Body of pancreas (tissue), 4 donors: Measurements from ENCODE around the gene PAX9. TPM values are rescaled to one million over a fixed set of nuclear protein-coding genes. Genes with fewer than 3 reads are reported as not detected.

ENCODE experiments used
- ATAC-seq: fragments of 150-250 bp; one replicate; pipeline ENCODE4 v1.9.1; 2016
- DNase-seq, 4 donors: peaks; one replicate each; pipeline ENCODE4 v3.0.0-alpha.2; 2019
- H3K27ac ChIP-seq, 4 donors: fragments of 200-600 bp; sonication (generic); 1 replicate in 3 of 4; 2 replicates in 1 of 4; pipeline versions ENCODE4 v1.5.1 to v1.6.1; 2016 to 2019; ENCODE audit warnings: mild to moderate bottlenecking in 1 of 4, mixed read lengths in 1 of 4, moderate library complexity in 1 of 4
- H3K27me3 ChIP-seq, 2 donors: fragments of 200-600 bp; sonication (generic); one replicate each; pipeline ENCODE4 v1.6.0; 2016; ENCODE audit warnings: mild to moderate bottlenecking in 1 of 2
- H3K36me3 ChIP-seq, 2 donors: fragments of 200-600 bp; sonication (generic); replicated peaks in 1 of 2; 2 replicates each; pipeline ENCODE4 v1.5.1; 2016; ENCODE audit warnings: low read depth in 2 of 2; ENCODE audit not compliant: insufficient read depth in 1 of 2
- H3K4me1 ChIP-seq: fragments of 200-600 bp; sonication (generic); one replicate; pipeline ENCODE4 v1.6.0; 2016
- H3K4me3 ChIP-seq, 2 donors: fragments of 200-600 bp; sonication (generic); 1 replicate in 1 of 2; 2 replicates in 1 of 2; pipeline ENCODE4 v1.5.1; 2016 to 2019
- H3K9me3 ChIP-seq, 3 donors: fragments of 200-600 bp; sonication (generic); 1 replicate in 2 of 3; 2 replicates in 1 of 3; pipeline ENCODE4 v1.5.1; 2016
- POLR2A ChIP-seq, 3 donors: fragments of 450-650 bp; IDR thresholded peaks; one replicate each; pipeline ENCODE4 v1.6.1; 2016; ENCODE audit warnings: antibody characterized with exemption in 3 of 3, mild to moderate bottlenecking in 2 of 3
- WGBS, 2 donors: methylation state at CpG; one replicate each; pipeline ENCODE4 v1.1.5; 2017; 5-methylcytosine and 5-hydroxymethylcytosine counted together
- intact Hi-C: fragments of 100-400 bp; cut with DNase I; formaldehyde crosslinking; loops from one replicate; pipeline ENCODE4 v1.15.1; 2023
- total RNA-seq, 2 donors: library from RNA; depleted of rRNA; stranded (reverse); fragments of >200 nt; gene quantifications; one replicate each; pipeline ENCODE4 v1.1.0, GENCODE V29; 2016
- TF ChIP-seq, protein P1 (sequence below), 7 experiments: fragments of 450-650 bp in 4 of 7; fragments of 200-600 bp in 3 of 7; sonication (generic) in 3 of 7; IDR thresholded peaks; one replicate each; pipeline ENCODE4 v1.5.1; 2016 to 2019; ENCODE audit warnings: antibody characterized with exemption in 7 of 7

Gene PAX9
- total RNA-seq, 2 donors from 2014 or later, result not detected

DNA sequence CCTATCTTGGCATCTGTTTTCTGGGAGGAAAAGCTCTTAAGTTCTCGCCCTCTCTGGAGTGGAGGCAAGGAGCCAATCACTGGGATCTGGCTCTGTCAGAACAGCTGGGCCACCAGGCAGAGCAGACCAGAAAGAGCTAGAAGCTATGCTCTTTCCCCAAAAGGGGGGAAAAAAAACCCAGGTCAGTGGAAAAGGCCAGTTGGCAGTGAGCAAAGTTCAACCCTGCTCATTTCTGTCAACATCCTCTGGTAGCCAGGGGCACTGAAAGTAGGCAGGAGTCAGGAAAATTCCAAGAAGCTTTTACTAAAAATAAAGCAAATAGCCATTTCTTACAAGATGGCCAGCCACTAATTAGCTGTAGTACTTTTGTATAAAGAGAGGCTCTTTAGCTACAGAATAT, 36.6 kb upstream of the PAX9 start:
- WGBS, 2 donors, result 93 to 100% methylated on average over 1 of the region's 1 CpG
- TF ChIP-seq, protein P1, sequence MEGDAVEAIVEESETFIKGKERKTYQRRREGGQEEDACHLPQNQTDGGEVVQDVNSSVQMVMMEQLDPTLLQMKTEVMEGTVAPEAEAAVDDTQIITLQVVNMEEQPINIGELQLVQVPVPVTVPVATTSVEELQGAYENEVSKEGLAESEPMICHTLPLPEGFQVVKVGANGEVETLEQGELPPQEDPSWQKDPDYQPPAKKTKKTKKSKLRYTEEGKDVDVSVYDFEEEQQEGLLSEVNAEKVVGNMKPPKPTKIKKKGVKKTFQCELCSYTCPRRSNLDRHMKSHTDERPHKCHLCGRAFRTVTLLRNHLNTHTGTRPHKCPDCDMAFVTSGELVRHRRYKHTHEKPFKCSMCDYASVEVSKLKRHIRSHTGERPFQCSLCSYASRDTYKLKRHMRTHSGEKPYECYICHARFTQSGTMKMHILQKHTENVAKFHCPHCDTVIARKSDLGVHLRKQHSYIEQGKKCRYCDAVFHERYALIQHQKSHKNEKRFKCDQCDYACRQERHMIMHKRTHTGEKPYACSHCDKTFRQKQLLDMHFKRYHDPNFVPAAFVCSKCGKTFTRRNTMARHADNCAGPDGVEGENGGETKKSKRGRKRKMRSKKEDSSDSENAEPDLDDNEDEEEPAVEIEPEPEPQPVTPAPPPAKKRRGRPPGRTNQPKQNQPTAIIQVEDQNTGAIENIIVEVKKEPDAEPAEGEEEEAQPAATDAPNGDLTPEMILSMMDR (IDR thresholded peaks at IDR 0.05), result no peak
- TF ChIP-seq POLR2A (IDR thresholded peaks at IDR 0.05), result no peak
- Histone ChIP-seq H3K4me3 (no peak overlapping the region), H3K9me3 (no peaks in the 10 kb centered on the region), H3K27me3 (no peaks in the 10 kb centered on the region), H3K27ac (no peak overlapping the region), H3K4me1 (no peaks in the 10 kb centered on the region), H3K36me3 (no peaks in the 10 kb centered on the region)
- no peak for ATAC-seq
- no peak for DNase-seq
- intact Hi-C loops, result no loop called here

DNA sequence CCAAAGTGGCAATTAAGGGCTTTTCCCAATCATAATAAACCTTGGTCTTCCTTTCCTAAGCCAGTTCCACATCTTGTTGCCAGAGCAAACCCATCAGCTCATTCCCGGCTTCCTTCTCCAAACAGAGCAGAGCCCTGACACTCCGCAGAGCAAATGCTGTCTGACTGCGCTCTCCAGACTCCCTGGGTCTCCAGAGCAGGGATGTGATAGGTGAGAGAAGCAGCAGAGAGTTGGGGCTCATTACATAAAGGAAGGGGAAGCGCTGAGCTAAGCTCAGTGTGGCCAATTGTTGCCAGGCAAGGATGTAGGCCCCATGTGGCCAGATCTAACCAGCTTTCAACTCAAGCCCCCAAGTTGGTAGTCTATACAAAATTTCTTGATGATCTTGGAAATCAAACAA, 36.2 kb upstream of the PAX9 start:
- H3K4me3 ChIP-seq, result no peak overlapping the region
- WGBS, 2 donors, result 72 to 80% methylated on average over 4 of the region's 4 CpGs
- H3K27me3 ChIP-seq, result no peaks in the 10 kb centered on the region
- ATAC-seq (no peak), DNase-seq (no peak)
- intact Hi-C loops, result no loop called here
- H3K9me3 ChIP-seq, result no peaks in the 10 kb centered on the region
- H3K36me3 ChIP-seq, result no peaks in the 10 kb centered on the region
- no peak for TF ChIP-seq POLR2A (IDR thresholded peaks at IDR 0.05)
- TF ChIP-seq, protein P1 (IDR thresholded peaks at IDR 0.05), result no peak
- H3K27ac ChIP-seq, result no peak overlapping the region
- no peaks in the 10 kb centered on the region for H3K4me1 ChIP-seq

DNA sequence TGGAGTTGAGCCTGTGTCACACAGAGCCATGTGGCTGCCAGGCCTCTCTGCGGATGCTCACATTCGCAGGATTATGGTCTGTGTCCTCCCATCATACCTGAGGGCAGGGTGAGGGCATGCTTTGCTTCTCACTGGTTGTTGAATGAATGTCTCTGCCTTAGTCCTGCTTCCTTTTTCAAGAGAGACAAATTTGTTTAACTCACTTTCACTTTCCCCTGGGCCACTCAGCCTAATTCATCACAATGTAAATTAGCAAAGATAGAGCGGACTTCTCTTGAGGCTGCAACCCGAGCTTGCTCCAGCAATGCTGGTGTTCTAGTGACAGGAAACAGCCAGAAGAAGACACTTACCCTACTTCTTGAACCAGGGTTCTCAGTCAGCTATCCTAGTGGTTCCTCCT, 35.5 kb upstream of the PAX9 start:
- no peaks in the 10 kb centered on the region for H3K9me3 ChIP-seq
- no peak overlapping the region for H3K4me3 ChIP-seq
- 60 to 66% methylated on average over 4 of the region's 4 CpGs for WGBS, 2 donors
- no peaks in the 10 kb centered on the region for H3K4me1 ChIP-seq
- intact Hi-C loops, result no loop called here
- no peaks in the 10 kb centered on the region for H3K36me3 ChIP-seq
- no peaks in the 10 kb centered on the region for H3K27me3 ChIP-seq
- H3K27ac ChIP-seq, result no peak overlapping the region
- TF ChIP-seq, protein P1 (IDR thresholded peaks at IDR 0.05), result no peak
- TF ChIP-seq POLR2A (IDR thresholded peaks at IDR 0.05), result no peak
- no peak for ATAC-seq
- no peak for DNase-seq

DNA sequence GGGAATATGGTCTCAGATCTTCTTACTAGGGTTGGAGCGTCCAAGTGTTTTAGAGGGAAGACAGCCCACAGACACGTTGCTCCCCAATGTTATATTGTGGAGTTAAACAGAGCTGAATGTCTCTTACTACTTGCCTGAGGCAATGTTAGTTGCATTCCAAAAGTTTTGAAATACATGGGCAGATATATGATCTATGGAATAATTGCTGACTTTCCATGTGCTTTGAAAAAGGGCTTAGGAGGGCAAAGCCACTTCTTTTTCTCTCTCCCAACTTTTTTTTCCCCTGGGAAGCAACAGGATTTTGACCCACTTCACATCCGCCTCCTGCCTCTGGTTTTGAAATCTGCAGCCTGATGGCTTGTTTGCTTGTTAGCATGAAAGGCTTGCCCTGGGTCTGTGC, 33.7 kb upstream of the PAX9 start:
- DNase-seq (no peak), ATAC-seq (no peak)
- WGBS, 2 donors, result 58 to 61% methylated on average over 3 of the region's 3 CpGs
- Histone ChIP-seq H3K36me3 (no peaks in the 10 kb centered on the region), H3K9me3 (no peaks in the 10 kb centered on the region), H3K4me3 (no peak overlapping the region), H3K27me3 (no peaks in the 10 kb centered on the region), H3K4me1 (no peaks in the 10 kb centered on the region), H3K27ac (no peak overlapping the region)
- intact Hi-C loops, result no loop called here
- no peak for TF ChIP-seq POLR2A (IDR thresholded peaks at IDR 0.05)
- TF ChIP-seq, protein P1 (IDR thresholded peaks at IDR 0.05), result no peak

DNA sequence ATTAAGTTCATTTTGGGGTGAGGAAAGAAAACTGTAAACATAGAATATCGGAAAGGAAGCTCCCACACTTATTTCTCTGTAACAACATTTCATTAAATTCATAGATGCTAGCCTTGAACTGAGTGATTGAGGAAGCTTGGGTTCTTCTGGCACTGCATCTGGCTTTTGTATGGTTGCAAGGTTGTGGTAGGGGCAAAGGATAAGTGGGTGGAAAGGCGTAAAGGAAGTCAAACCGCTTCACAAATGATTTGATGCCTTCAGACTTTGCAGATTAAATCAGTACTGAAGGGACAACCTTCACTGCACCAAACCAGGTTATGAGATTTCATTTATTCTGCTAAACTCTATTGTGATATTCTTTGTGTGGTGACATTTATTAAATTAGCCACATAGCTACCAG, 28.1 kb upstream of the PAX9 start:
- no peak for TF ChIP-seq POLR2A (IDR thresholded peaks at IDR 0.05)
- TF ChIP-seq, protein P1 (IDR thresholded peaks at IDR 0.05), result no peak
- no peaks in the 10 kb centered on the region for H3K36me3 ChIP-seq
- H3K27me3 ChIP-seq, result no peaks in the 10 kb centered on the region
- H3K4me1 ChIP-seq, result no peaks in the 10 kb centered on the region
- H3K27ac ChIP-seq, result no peak overlapping the region
- no peaks in the 10 kb centered on the region for H3K9me3 ChIP-seq
- intact Hi-C loops, result no loop called here
- ATAC-seq, result no peak
- 53 to 76% methylated on average over 3 of the region's 3 CpGs for WGBS, 2 donors
- no peak overlapping the region for H3K4me3 ChIP-seq
- DNase-seq, result no peak
